ENCODE measurements around the gene MGAT5. TPM values are rescaled to one million over a fixed set of nuclear protein-coding genes. Genes with fewer than 3 reads are reported as not detected.

The MGAT5 gene
- total RNA-seq, 4 donors from 2014 or later: 34.1 to 47.5 (median 42.6) TPM

DNA sequence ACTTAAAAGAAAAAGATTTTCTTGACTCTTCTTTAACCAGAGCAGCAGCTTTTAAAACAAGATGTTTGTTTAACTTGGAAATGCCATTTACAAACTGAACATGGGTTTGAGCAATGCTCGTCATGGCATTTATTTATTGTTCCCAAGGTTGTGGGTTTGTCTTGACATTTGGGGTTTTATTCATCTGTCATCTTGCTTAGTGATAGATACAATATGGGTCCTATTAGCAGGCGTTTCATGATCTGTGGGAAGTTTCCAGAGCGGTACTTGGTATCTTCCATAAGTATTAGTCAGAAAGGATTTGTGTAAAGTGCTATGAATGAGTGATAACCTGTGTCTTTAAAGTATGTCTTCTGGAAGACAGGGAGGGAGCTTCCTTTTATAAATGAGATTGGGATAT, 29.9 kb upstream of the MGAT5 start:
- Histone ChIP-seq H3K4me1 (peaks cover 0 to 15% (median 8%) of the 10 kb centered on the region in 4 donors), H3K27ac (no peak overlapping the region), H3K27me3 (no peaks in the 10 kb centered on the region), H3K36me3 (no peaks in the 10 kb centered on the region), H3K4me3 (no peak overlapping the region), H3K9me3 (peaks cover 0 to 12% (median 4%) of the 10 kb centered on the region in 4 donors)
- WGBS, 2 donors: 68 to 70% methylated on average over 3 of the region's 3 CpGs
- TF ChIP-seq, protein P1, sequence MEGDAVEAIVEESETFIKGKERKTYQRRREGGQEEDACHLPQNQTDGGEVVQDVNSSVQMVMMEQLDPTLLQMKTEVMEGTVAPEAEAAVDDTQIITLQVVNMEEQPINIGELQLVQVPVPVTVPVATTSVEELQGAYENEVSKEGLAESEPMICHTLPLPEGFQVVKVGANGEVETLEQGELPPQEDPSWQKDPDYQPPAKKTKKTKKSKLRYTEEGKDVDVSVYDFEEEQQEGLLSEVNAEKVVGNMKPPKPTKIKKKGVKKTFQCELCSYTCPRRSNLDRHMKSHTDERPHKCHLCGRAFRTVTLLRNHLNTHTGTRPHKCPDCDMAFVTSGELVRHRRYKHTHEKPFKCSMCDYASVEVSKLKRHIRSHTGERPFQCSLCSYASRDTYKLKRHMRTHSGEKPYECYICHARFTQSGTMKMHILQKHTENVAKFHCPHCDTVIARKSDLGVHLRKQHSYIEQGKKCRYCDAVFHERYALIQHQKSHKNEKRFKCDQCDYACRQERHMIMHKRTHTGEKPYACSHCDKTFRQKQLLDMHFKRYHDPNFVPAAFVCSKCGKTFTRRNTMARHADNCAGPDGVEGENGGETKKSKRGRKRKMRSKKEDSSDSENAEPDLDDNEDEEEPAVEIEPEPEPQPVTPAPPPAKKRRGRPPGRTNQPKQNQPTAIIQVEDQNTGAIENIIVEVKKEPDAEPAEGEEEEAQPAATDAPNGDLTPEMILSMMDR (IDR thresholded peaks at IDR 0.05): no peak
- no peak for TF ChIP-seq POLR2A (IDR thresholded peaks at IDR 0.05)
- TF ChIP-seq EP300 (IDR thresholded peaks at IDR 0.05): no peak
- no peak for DNase-seq (ENCODE audit: low spot score in 2 of 2)

DNA sequence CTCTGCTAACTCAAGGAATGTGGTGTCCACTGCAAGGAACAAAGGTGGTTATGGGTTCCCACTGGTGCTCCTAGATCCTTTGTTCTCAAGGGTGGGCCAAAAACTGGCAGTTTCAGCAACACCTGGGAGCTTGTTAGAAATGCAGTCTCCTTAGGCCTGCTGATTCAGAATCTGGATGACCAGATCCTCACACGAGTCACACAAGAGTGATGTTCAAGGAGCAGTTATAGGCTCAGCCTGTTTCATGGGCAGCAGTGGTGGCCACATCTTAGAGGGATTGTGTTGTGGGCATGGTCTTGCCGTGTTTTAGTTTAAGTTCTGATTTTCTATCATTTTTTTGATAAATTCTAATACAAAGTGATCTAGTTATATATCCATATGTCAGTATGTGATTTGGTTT, 28.7 kb upstream of the MGAT5 start:
- Histone ChIP-seq H3K27me3 (no peaks in the 10 kb centered on the region), H3K27ac (no peak overlapping the region), H3K36me3 (no peaks in the 10 kb centered on the region), H3K4me1 (peaks cover 0 to 6% (median 0%) of the 10 kb centered on the region in 4 donors), H3K9me3 (peaks cover 0 to 12% (median 4%) of the 10 kb centered on the region in 4 donors), H3K4me3 (no peak overlapping the region)
- DNase-seq (ENCODE audit: low spot score in 2 of 2): no peak
- 90 to 94% methylated on average over 2 of the region's 2 CpGs for WGBS, 2 donors
- TF ChIP-seq EP300 (IDR thresholded peaks at IDR 0.05) (no peak), POLR2A (IDR thresholded peaks at IDR 0.05) (no peak)
- TF ChIP-seq, protein P1 (IDR thresholded peaks at IDR 0.05): no peak

DNA sequence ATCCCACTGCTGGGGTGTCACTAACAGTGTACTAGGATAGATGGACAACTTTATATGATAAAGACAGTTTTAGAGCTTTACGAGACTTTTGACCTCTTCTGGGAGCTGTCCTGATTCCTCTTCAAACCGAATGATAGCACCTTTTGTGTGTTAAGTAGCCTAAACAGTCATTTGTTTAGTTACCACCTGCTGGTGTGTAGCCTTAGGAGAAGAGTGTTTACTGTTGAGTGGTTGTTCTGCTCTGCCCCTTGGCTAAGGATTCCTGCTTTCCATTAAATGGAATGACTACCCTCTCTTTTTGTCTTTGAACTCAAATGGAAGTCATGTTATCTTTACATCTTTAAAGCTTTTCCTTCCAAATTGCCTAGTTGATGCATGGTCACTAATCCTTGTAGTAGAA, 28.0 kb upstream of the MGAT5 start:
- TF ChIP-seq EP300 (IDR thresholded peaks at IDR 0.05) (no peak), POLR2A (IDR thresholded peaks at IDR 0.05) (no peak)
- TF ChIP-seq, protein P1 (IDR thresholded peaks at IDR 0.05): no peak
- WGBS, 2 donors: 58 to 66% methylated on average over 2 of the region's 2 CpGs
- Histone ChIP-seq H3K4me3 (no peak overlapping the region), H3K9me3 (peaks cover 0 to 12% (median 4%) of the 10 kb centered on the region in 4 donors), H3K27ac (no peak overlapping the region), H3K36me3 (no peaks in the 10 kb centered on the region), H3K4me1 (no peaks in the 10 kb centered on the region), H3K27me3 (no peaks in the 10 kb centered on the region)
- DNase-seq (ENCODE audit: low spot score in 2 of 2): no peak

DNA sequence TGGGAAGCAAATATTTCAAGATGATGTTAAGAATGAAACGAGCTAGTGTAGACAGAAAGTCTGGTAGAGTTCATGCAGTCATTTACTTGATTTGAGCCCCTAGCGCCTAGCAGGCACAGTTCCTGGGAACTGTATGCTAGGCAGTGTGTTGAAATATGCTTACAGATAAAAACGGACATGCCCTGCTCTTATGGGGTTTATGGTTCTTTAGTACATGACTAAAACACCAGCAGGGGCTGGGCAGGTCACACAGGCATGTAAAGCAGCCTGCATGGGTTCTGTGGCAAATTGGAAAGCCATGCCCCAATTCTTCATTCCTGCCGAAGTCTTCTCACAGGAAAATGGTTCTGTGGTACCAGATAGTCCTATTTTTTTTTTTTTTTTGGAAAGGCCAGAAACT, 27.3 kb upstream of the MGAT5 start:
- no peak overlapping the region for H3K27ac ChIP-seq
- DNase-seq (ENCODE audit: low spot score in 2 of 2): no peak

DNA sequence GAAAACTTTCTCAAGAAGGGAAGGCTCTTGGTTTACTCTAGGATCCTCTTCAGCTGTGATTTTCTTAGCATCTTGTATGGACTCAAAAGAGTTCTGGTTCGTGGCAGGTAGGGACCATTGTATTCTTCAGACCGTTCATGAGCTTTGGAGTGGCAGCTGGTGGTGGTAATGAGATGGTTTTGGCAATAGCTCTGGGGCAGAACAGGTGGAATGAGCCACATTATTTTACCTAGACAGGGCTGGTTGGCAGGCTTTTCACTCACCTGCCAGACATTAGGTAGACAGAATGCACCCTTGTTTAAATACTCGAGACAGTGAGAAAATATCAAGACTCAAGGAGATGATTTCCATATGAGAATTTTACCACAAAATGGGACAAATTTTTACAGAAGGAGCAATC, 26.2 kb upstream of the MGAT5 start:
- Histone ChIP-seq H3K27ac (no peak overlapping the region), H3K4me1 (peaks cover 0 to 15% (median 10%) of the 10 kb centered on the region in 4 donors), H3K9me3 (peaks cover 0 to 12% (median 4%) of the 10 kb centered on the region in 4 donors), H3K36me3 (no peaks in the 10 kb centered on the region), H3K27me3 (no peaks in the 10 kb centered on the region), H3K4me3 (no peak overlapping the region)
- TF ChIP-seq EP300 (IDR thresholded peaks at IDR 0.05) (no peak), POLR2A (IDR thresholded peaks at IDR 0.05) (no peak)
- TF ChIP-seq, protein P1 (IDR thresholded peaks at IDR 0.05): no peak
- WGBS, 2 donors: 93 to 97% methylated on average over 3 of the region's 3 CpGs
- DNase-seq (ENCODE audit: low spot score in 2 of 2): no peak

More for the DNA sequence above, 27.3 kb upstream of the MGAT5 start:
- Histone ChIP-seq H3K4me1 (peaks cover 0 to 5% (median 2%) of the 10 kb centered on the region in 4 donors), H3K9me3 (peaks cover 0 to 12% (median 4%) of the 10 kb centered on the region in 4 donors), H3K4me3 (no peak overlapping the region), H3K27me3 (no peaks in the 10 kb centered on the region), H3K36me3 (no peaks in the 10 kb centered on the region)
- 60 to 70% methylated on average over 4 of the region's 4 CpGs for WGBS, 2 donors
- TF ChIP-seq POLR2A (IDR thresholded peaks at IDR 0.05): no peak
- TF ChIP-seq EP300 (IDR thresholded peaks at IDR 0.05): no peak
- TF ChIP-seq, protein P1 (IDR thresholded peaks at IDR 0.05): no peak
